HG03139 (cell line): ENCODE results near the gene RAB38.

Experiments
- ATAC-seq: cut with Tn5 transposase; IDR thresholded peaks from one replicate; pipeline ENCODE4 v1.9.1; 2021; ENCODE audit not compliant: unreplicated experiment

The RAB38 gene

DNA sequence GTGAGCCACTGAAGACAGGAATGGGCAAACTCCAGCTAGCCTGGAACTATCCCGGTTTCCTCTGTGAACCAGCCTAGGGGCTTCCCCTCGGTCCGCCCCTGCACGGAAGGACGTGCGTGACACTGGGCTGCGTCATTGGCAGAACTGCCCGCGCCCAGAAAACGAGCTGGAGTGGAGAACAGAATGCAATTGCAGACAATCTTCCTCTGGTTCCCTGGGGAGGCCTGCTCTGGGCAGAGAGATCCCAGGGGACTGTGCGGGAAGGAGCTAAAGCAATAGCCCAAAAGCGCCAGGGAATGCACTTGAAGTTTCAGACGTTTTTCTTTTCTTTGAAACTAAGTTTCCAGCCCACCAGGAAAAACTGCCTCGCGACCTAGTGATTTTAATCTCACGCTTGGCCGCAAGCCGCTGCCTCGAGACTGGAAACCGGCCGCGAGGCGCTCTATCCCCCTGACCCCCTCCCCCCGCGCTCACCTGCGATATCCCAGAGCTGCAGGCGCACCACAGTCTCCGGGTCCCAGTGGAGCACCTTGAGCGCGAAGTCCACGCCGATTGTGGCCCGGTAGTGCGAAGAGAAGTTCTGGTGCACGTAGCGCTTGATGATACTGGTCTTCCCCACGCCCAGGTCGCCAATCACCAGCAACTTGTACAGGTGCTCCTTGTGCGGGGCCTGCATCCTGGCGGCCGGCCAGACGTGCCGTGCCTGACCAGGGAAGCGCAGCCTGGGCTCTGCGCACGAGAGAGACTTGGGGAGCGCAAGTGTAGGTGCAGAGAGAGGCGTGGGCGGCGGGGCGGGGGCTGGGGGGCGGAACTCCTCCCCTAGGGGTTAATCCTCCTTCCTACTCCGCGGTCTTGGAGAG lies at the start of gene RAB38:
TSS of gene RAB38 (minus strand) at position 735 of the 860 bp plus-strand sequence. CDS start at position 676, 59 bp downstream.
- peak; percentile 36 for ATAC-seq

DNA sequence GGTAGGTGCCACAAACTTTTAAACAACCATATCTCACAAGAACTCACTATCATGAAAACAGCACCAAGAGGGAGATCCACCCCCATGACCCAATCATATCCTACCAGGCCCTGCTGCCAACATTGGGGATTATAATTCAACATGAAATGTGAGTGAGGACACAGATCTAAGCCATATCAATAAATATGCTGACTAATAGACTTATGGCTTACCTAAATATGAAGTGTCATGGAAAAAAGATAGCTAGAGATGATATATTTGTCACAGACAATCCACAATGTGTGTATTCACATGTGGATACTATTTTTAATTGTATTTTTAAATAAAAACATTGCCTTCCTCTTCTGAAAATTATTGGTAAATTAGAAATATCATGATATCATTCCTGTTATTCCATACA lies 38.2 kb upstream of the RAB38 start:
- ATAC-seq = no peak

DNA sequence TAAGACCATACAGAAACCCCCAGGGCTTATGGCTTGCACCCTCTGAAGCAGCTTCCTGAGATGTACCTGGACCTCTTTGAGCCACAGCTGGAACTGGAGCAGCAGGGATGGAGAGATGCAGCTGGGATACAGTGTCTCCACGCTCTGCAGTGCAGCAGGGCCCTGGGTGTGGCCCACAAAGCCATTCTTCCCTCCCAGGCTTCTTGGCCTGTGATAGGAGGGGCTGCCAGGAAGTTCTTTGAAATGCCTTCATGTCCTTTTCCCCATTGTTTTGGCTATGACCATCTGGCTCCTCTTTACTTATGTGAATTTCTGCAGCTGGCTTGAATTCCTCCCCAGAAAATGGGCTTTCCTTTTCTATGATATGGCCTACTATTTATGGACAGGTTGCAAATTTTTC lies 37.1 kb upstream of the RAB38 start:
- ATAC-seq = no peak

DNA sequence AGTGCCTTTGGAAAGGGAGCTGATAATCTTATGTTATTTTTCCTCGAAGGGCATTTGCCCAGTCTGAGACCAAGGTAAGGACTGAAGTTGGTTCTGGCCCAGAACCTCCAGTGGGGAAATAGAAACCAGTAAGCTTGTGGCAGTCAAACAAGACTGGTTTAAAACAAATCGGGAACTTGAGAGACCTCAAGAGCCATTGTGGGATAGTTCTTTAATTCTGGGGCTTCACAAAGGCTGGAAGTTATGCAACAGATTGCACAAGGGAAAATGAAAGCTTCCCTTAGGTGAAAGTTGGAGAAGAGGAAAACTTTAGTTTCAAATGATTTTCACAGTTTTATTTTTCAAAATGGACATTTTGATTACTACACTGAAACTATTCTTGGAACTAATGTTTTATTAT lies 33.5 kb upstream of the RAB38 start:
- no peak for ATAC-seq

DNA sequence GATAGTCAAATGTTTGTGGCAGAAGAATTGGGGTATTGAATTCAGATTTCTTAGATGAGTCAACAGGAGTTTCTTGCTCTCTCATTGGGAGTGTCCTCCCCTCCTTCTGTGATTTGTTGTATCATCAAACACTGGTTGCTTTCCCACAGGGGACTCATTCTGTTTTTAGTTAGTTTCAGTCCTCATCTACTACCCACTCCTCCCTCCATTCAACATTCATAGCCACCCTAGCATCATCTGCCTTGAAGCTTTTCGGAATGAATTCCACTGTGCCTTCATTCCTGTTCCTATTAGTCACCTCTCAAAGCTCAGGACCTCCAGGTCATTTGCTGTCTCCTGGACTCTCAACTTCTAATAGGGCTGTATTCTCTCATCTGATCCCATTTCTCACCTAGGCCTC lies 31.5 kb upstream of the RAB38 start:
- no peak for ATAC-seq

DNA sequence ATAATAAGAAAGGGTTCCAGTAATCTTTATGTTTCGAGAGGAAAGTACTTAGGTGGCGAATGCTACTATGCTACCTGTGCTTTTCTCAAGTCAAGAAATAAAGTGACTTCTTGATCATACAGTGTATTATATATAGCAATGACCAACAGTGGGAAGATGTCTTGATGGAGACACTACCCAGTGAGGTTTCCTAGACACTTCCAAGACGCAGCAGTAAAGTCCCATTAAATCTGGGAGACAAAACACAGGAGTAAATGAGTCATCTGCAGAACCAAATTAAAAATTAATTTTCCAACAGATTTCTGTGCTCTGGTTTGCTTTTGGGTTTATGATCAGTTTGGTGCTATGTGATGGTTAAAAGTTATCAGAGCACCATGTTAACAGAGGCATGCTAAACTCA lies 29.1 kb upstream of the RAB38 start:
- no peak for ATAC-seq

DNA sequence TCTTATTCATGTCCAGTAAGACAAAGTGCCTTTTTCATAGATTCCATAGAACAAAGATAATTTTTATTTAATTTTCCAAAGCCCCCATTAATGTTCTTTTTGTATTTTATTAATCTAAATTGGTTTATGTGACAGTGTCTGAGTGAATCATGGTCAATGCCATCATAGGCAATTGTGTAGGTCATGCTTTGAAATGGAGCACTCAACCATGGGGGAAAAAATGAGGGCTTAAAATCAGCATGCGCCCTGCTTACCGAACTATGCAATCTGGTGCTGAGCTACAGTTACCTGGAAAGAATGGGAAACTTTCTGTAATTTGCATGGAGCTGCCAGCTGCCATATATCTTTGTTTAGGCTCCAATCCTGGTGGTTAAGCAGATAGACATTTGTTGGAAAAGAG lies 28.4 kb upstream of the RAB38 start:
- no peak for ATAC-seq

DNA sequence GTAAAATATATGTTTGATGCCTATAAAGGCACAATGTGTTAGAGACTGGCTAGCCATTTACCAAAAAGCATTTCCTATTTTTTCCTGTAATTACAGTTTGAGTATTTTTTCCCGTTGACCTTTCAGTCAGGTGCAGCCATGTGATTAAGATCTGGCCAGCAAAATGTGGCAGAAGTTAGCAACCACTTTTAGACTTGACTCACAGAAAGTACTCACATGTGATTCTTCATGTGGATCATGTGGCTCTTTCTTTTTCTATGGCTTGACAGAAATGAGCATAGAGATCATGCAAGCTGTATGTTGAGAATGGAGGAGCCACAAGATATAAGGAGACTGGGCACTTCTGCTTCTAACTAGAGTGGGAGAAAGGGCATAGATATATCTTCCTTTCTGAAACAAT lies 27.3 kb upstream of the RAB38 start:
- ATAC-seq = no peak

DNA sequence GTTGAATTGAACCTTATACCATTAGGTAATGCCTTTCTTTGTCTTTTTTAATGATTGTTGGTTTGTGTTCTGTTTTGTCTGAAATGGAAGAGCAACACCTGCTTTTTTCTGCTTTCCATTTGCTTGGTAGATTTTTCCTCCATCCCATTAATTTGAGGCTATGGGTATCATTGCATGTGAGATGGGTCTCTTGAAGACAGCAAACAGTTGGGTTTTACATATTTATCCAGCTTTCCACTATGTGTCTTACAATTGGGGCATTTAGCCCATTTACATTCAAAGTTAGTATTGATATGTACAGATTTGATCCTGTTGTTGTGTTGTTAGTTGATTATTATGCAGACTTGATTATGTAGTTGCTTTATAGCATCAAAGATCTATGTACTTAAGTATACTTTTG lies 21.1 kb upstream of the RAB38 start:
- no peak for ATAC-seq

DNA sequence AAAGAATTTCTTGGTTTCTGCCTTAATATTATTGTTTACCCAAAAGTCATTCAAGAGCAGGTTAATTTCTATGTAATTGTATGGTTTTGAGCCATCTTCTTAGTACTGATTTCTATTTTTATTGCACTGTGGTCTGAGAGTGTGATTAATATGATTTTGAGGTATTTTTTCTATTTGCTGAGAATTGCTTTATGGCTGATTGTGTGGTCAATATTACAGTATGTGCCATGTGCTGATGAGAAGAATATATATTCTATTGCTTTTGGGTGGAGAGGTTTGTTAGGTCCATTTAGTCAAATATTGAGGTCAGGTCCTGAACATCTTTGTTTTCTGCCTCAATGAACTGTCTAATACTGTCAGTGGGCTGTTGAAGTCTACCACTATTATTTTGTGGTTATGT lies 20.7 kb upstream of the RAB38 start:
- no peak for ATAC-seq

DNA sequence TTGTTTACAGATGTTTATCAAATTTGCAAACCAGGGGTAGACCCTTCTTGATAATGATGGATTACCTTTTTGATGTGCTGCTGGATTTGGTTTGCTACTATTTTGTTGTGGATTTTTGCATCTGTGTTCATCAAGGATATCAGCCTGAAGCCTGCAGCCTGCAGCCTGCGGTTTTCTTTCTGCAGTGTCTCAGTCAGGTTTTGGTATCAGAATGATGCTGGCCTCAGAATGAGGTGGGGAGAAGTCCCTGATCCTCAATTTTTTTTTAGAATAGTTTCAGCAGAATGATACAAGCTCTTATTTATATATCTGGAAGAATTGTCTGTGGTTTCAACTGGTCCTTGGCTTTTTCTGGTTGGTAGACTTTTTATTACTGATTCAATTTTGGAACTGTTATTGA lies 19.7 kb upstream of the RAB38 start:
- peak; percentile 56 for ATAC-seq

DNA sequence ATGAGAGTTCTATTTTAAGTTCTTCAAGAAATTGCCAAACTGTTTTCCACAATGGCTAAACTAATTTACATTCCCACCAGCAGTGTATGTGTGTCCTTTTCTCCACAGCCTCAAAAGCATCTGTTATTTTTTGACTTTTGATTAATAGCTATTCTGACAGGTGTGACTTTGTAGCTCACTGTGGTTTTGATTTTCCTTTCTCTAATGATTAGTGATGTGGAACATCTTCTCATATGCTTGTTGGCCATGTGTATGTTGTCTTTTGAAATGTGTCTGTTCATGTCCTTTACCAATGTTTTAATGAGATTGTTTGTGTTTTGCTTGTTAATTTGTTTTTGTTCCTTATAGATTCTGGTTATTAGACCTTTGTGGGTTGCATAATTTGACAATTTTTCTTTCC lies 18.0 kb upstream of the RAB38 start:
- no peak for ATAC-seq

DNA sequence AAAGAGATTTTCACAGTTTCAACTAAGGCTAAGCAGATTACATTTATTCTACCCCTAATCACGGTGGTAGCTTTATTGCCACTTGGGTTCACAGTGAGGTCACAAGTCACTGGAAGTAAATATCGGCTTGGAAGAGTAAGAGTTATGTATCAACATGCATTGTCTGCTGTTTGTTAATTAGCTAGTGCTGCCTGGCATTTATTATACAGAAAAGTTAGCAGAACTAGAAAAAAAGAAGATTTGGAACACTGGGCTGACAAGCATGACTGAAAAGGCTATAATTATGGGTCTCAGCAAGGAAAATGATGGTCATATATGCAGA lies 13.7 kb upstream of the RAB38 start:
- no peak for ATAC-seq

DNA sequence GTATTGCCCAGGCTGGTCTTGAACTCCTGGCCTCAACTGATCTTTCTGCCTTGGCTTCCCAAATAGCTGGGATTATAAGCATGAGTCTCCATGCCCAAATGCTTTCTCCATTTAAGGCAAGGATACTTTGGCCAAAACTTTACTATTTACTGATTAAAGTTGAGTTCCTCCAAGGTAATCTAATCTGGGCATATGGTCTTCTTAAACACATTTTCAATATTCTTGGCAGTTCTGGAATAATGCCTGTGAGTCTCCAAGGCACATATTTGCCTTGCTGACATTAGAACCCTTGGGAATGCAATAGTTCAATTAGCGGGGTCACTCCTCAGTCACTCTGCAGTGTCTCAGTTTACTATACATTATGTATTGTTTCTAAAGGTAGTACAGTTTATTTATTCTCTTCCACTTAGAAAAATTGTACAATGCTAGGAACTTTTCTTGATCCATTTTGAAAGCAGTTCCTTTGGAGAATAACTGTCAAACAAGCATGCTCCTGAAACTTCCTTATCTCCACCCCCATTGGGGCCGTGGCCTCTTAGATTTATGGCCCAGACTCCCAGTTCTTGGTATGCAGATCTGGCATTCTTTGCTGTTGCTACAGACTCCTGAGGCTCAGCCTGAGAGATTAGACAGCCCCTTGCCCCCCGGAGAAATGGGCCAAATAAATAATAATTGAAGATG lies 13.1 kb upstream of the RAB38 start:
- no peak for ATAC-seq

DNA sequence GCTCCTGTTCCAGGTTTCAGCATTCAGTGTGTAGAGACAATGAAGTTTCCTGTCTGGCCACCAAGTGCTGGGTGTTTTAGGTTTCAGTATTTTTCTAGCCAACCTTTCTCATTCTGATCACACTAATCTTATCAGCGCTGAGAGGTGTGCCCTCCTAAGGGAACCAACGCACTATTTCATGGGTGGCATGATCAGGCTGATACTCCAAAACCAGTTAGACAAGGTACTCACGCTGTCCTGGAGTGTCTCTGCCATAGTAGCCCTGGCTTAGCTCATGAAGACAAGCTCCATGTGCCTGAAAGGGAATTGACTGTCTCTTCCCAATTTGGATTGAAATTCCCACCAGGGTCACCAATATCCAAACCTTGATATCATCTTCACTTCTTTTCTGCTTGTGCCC lies 8.0 kb upstream of the RAB38 start:
- ATAC-seq = no peak

DNA sequence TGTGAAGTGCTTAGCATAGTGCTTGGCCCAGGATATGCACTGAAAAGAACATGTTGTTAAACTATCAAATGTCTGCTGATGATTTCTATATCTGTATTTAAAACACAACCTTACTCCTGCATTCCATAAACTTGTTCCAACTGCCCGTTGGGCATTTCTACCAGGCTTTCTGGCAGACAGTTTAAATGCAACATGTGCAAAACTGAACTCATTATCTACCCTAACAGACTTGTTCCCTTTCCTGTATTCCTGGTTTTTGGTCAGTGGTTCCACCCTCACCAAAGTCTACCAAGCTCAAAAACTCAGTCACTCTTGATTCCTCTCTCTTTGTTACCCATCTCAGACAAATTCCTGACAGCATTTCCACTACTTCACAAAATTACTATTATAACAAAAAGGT lies 6.5 kb upstream of the RAB38 start:
- no peak for ATAC-seq

DNA sequence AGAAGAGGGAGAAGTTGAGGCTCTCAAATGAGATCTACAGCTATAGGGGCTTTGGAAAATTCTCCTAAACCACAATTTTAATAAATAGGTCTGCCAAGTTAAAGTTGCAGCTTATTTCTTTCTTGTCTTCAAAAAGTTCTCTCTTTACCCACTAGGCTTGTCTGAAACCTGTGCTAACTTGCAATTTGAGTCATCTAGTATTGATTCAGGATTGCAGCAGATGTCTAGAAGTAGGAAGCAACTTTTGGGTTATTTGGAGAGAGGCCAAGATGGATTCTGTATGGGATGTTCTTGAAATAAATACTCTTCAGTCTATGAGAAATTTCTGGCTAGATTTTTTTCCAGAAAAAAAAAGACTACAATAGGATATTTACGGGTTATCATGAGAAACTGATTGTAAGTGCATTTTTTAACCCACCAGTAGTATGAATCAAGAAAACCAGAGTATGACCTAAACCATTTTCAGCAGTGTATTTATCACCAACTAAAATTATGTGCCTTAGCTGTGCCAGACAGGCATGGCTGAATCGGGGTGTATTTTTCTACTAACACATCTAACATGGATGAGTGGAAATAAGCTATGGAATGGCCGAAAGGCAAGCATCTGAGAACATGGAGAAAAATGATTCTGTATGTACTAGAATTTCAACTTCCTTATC lies 4.9 kb upstream of the RAB38 start:
- peak; percentile 29 for ATAC-seq

DNA sequence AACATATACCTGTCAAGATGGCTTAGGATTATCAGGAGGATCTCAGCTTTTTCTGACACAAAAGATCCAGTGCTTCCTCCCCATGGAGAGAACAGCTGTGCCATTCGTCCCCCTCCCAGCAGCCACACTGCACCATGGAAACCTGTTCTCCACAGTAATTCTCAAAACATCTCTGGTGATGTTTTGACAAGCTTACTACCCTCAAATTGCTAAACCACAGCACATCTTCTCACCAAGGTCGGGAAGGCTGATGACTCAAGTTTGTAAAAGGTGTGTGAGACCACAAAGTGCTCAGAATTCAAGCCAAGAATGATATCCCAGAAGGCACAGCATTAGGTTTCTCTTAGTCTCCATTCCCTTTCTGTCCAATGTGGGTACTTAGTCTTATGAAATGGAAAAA lies 3.9 kb upstream of the RAB38 start:
- ATAC-seq = peak; percentile 59

DNA sequence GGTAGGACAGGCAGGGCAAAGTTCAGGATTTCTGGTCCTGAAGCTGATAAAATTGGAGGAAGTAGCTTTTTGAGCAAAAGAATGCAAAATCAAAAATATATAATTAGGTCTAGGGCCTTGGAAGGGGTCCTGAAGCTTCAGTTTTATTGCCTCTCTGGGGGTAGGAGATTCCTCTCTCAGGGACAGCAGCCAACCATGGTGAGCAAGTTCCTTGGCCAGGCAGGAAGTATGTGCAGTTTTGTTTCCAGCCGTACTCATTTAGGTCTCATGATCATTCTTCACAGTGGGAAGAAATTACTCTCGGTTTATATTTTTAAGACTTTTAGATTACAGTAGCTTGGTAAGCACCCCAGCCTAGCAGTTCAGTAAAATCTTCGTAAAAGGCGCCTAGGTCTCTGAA lies 2.9 kb upstream of the RAB38 start:
- no peak for ATAC-seq

DNA sequence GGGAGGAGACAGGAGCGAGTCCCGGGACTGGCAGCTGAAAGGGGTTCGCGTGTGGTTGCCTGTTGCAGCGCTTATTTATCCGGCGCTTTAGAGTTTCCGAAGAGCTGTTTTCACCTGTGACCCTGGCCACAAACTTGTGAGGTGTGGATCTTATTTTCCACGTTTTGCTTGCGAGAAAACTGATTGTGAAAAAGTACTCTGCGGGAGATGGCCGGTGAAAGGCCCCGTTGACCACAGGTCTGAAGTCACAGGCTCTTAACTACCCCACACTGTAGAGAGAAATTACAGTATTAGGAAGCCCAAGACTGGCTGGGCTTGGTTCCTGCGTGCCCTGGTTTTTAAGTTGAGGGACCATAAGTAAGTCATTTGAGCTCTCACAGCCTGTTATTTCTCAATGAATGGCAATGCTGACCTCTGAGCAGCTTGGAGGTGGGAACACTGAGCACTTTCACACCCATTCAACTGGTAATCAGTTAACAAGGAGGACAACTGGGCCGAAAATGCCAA lies 379 bp upstream of the RAB38 start:
- ATAC-seq = peak; percentile 17

DNA sequence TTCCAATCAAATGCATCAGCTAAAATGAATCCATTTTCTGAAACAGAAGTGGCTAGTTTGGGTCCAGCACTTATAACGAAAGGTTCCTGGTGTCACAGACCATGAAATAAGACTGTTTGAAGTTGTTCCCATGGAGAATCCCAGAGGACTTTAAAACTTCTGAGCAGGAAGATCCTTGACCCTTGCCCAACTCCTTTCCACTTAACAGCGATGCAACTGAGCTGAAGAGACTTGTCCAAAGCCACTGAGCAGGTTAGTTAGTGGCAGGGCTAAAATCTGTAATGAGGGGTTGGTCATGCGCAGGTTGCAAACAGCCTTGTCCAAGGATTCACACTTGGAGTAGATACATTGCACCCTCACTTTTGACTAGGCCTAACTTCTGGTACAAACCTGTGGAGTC lies 1.3 kb downstream of the RAB38 start:
- no peak for ATAC-seq

DNA sequence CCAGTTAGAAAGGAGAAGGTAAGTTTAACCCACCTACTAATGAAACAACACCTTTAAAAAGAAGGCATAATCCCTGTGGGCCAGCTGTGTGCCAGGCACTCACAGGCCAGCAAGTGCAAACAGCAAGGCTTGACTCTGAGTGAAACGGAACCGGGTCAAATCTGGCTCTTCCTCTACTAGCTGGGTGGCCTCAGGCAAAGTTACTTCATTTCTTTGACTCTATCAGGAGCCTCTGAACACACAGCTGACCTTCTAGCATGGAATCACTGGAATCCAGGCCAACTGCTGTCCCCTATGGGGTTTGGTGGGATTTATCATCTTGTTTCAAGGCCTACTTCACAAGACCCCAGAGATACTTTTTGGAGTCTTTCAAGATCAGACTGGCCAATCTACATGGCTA lies 3.3 kb downstream of the RAB38 start:
- no peak for ATAC-seq
